Measurements from ENCODE around the gene PPFIA3. TPM values are rescaled to one million over a fixed set of nuclear protein-coding genes. Genes with fewer than 3 reads are reported as not detected.

The PPFIA3 gene
- total and polyA plus RNA-seq, 2 donors (not counting 1 experiment from before 2014, with no cell fraction given) = 2.1 to 3.4 TPM

DNA sequence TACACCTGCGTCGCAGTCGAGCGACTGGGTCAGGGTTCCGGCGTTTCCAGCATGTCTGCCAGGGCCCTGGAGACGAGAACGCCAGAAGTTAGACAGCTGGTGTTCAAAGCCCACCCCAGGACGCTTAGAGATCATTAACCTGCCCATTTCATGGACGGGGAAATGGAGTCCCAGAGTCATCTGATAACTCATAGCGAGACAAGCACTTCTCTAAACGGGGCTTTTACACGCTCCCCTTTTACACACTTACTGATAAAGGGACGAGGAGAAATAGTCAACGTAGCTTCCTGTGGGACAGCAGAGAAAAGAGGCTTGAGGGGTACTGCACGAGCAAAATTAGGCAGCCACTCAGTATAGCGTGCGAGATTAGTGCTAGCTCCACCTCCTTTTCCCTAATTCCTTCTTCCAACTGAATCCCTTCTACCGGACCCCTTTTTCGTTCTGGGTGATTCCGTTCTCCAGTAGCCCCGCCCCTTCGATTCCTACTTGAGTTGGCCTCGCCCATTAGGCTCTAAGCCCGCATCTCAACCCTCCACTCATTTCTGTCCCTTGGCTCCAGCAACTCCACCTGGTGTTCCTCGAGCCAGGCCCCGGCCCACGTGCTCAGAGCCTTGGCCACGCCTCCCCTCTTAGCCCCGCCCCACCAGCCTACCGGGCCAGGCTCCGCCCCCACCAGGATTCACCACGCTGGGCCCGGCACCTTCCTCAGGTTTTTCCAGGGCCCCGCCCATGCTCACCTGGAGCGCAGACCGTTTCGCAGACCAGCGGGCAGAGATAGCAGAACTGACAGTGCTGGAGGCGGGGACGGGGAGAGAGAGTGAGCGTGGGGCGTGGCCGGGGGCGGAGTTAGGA is 32.1 kb downstream of the PPFIA3 start:
- H2AFZ ChIP-seq (ENCODE audit: insufficient read depth, low read depth, low read length, poor library complexity, severe bottlenecking) = peak overlapping the region; percentile 74
- H3K4me2 ChIP-seq (replicated peaks; ENCODE audit: low read depth, low read length, poor library complexity, severe bottlenecking) = peak overlapping the region; percentile 97
- Mint-ChIP-seq H3K27ac (no peak overlapping the region), H3K4me3 (peak overlapping the region; percentile 89), H3K27me3 (peaks cover 63% of the 10 kb centered on the region), H3K4me1 (peaks cover 38% of the 10 kb centered on the region), H3K9me3 (ENCODE audit: insufficient read depth) (no peaks in the 10 kb centered on the region)
- CTCF ChIA-PET = interaction anchor here (0.7 to 1.7 kb wide), 4 partner anchors 37 to 189 kb away, joined by 3 to 4 read pairs (median 4); partner anchors contain the start of gene LIN7B
- H3K4me3 ChIP-seq (ENCODE audit: control extremely low read depth in 1 of 5, extremely low read depth in 1 of 5, insufficient read depth in 1 of 5, low read depth in 2 of 5, low read length in 4 of 5) = peak overlapping the region in 1 of 5 experiments; percentile 76
- no peaks in the 10 kb centered on the region for H3K79me2 ChIP-seq (ENCODE audit: control insufficient read depth, insufficient read depth, low read length)
- H4K20me1 ChIP-seq (ENCODE audit: control insufficient read depth, insufficient read depth, low read length, poor library complexity, severe bottlenecking) = no peaks in the 10 kb centered on the region
- whole genome bisulfite sequencing (ENCODE audit: insufficient coverage) = 12% methylated on average over 32 of the region's 45 CpGs
- ATAC-seq (ENCODE audit: low read depth) = peak; percentile 7
- POLR2A ChIA-PET = interaction anchor here (0.6 to 1.1 kb wide), 3 partner anchors 34 to 502 kb away, joined by 3 to 8 read pairs (median 5); no protein-coding TSS in a partner anchor
- H3K9ac ChIP-seq (ENCODE audit: low read length) = peak overlapping the region; percentile 78
- intact Hi-C loops (cut with micrococcal nuclease) = no loop called here
- H3K9me3 ChIP-seq (ENCODE audit: control extremely low read depth in 1 of 3, control insufficient read depth in 2 of 3, insufficient read depth in 1 of 3, low read length in 2 of 3) = peaks cover 0 to 58% (median 7%) of the 10 kb centered on the region in 3 donors
- peaks cover 0 to 73% (median 32%) of the 10 kb centered on the region in 4 experiments for H3K27me3 ChIP-seq (replicated peaks in 1 of 4; ENCODE audit: control extremely low read depth in 1 of 4, control insufficient read depth in 3 of 4, insufficient read depth in 4 of 4, low read length in 3 of 4)
- H3K36me3 ChIP-seq (replicated peaks in 1 of 2; ENCODE audit: control extremely low read depth in 1 of 2, control insufficient read depth in 1 of 2, extremely low read depth in 1 of 2, insufficient read depth in 2 of 2, low read length in 1 of 2) = no peaks in the 10 kb centered on the region
- H3K27ac ChIP-seq (ENCODE audit: low read length in 2 of 2) = no peak overlapping the region
- TF ChIP-seq EZH2 (IDR thresholded peaks at IDR 0.05; ENCODE audit: borderline replicate concordance, insufficient read depth, low read depth, low read length, poor library complexity, severe bottlenecking) = no peak
- TF ChIP-seq, protein P1, sequence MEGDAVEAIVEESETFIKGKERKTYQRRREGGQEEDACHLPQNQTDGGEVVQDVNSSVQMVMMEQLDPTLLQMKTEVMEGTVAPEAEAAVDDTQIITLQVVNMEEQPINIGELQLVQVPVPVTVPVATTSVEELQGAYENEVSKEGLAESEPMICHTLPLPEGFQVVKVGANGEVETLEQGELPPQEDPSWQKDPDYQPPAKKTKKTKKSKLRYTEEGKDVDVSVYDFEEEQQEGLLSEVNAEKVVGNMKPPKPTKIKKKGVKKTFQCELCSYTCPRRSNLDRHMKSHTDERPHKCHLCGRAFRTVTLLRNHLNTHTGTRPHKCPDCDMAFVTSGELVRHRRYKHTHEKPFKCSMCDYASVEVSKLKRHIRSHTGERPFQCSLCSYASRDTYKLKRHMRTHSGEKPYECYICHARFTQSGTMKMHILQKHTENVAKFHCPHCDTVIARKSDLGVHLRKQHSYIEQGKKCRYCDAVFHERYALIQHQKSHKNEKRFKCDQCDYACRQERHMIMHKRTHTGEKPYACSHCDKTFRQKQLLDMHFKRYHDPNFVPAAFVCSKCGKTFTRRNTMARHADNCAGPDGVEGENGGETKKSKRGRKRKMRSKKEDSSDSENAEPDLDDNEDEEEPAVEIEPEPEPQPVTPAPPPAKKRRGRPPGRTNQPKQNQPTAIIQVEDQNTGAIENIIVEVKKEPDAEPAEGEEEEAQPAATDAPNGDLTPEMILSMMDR (IDR thresholded peaks at IDR 0.05) = no peak
- DNase-seq = peak; percentile 65
- peaks cover 36 to 39% of the 10 kb centered on the region in 2 donors for H3K4me1 ChIP-seq (ENCODE audit: control insufficient read depth in 2 of 2, insufficient read depth in 2 of 2, low read length in 2 of 2)
